Hepatocyte (in vitro differentiated cells): ENCODE results near the gene EEF1AKMT2. TPM values are rescaled to one million over a fixed set of nuclear protein-coding genes. Genes with fewer than 3 reads are reported as not detected.

Experiments used
- DNase-seq: peaks from one replicate; pipeline ENCODE4 v3.0.0-alpha.2; 2016; ENCODE audit warnings: low spot score
- H2AFZ ChIP-seq: fragments of 200-600 bp; sonication (generic); 2 replicates; pipeline ENCODE4 v1.6.0; 2016; ENCODE audit warnings: antibody characterized with exemption, mild to moderate bottlenecking
- H3K27ac ChIP-seq: fragments of 200-600 bp; sonication (generic); 2 replicates; pipeline ENCODE4 v1.5.1; 2016; ENCODE audit warnings: mild to moderate bottlenecking
- H3K27me3 ChIP-seq: fragments of 200-600 bp; sonication (generic); 2 replicates; pipeline ENCODE4 v1.6.1; 2016
- H3K36me3 ChIP-seq: fragments of 200-600 bp; sonication (generic); replicated peaks from 2 replicates; pipeline ENCODE4 v1.5.1; 2016; ENCODE audit warnings: low read depth; ENCODE audit not compliant: insufficient read depth
- H3K4me1 ChIP-seq: fragments of 200-600 bp; sonication (generic); 2 replicates; pipeline ENCODE4 v1.5.1; 2016; ENCODE audit warnings: mild to moderate bottlenecking, moderate library complexity; ENCODE audit not compliant: insufficient read depth
- H3K4me2 ChIP-seq: fragments of 200-600 bp; sonication (generic); 2 replicates; pipeline ENCODE4 v1.6.0; 2016
- H3K4me3 ChIP-seq: fragments of 200-600 bp; sonication (generic); 2 replicates; pipeline ENCODE4 v1.5.1; 2016; ENCODE audit warnings: mild to moderate bottlenecking
- H3K79me2 ChIP-seq: fragments of 200-600 bp; sonication (generic); 2 replicates; pipeline ENCODE4 v1.6.0; 2017; ENCODE audit warnings: mild to moderate bottlenecking
- H3K9me2 ChIP-seq: fragments of 200-600 bp; sonication (generic); replicated peaks from 2 replicates; pipeline ENCODE4 v1.6.0; 2017; ENCODE audit warnings: mild to moderate bottlenecking; ENCODE audit not compliant: insufficient read depth
- H3K9me3 ChIP-seq: fragments of 200-600 bp; sonication (generic); 2 replicates; pipeline ENCODE4 v1.5.1; 2016; ENCODE audit warnings: low read depth, mild to moderate bottlenecking
- H4K20me1 ChIP-seq: fragments of 200-600 bp; sonication (generic); 2 replicates; pipeline ENCODE4 v1.6.0; 2016; ENCODE audit warnings: mild to moderate bottlenecking; ENCODE audit not compliant: insufficient read depth, poor library complexity, severe bottlenecking
- CTCF ChIP-seq: fragments of 200-600 bp; sonication (generic); IDR thresholded peaks from 2 replicates; pipeline ENCODE4 v1.5.1; 2016; ENCODE audit warnings: antibody characterized with exemption, mild to moderate bottlenecking; ENCODE audit not compliant: poor library complexity
- EZH2 ChIP-seq: fragments of 200-600 bp; sonication (generic); IDR thresholded peaks from 2 replicates; pipeline ENCODE4 v1.6.1; 2016; ENCODE audit warnings: antibody characterized with exemption, mild to moderate bottlenecking, borderline replicate concordance
- EZH2phosphoT487 ChIP-seq: fragments of 200-600 bp; sonication (generic); IDR thresholded peaks from one replicate; pipeline ENCODE4 v1.6.1; 2018; ENCODE audit warnings: antibody characterized with exemption, mild to moderate bottlenecking, low read depth, moderate library complexity; ENCODE audit not compliant: unreplicated experiment, severe bottlenecking
- WGBS: methylation state at CpG from one replicate; pipeline ENCODE4 v1.1.6; 2016; ENCODE audit warnings: low lambda C conversion rate; ENCODE audit errors: missing lambda C conversion rate; 5-methylcytosine and 5-hydroxymethylcytosine counted together
- polyA plus RNA-seq: library from polyadenylated mRNA; unstranded; fragments of >200 nt; fragmentation: Nextera tagmentation; extraction: Ambion mirVana; gene quantifications from 2 replicates; pipeline ENCODE4 v1.2.1, GENCODE V29; 2016
- total RNA-seq: library from RNA; depleted of rRNA; stranded (reverse); fragments of >200 nt; gene quantifications from 2 replicates; pipeline ENCODE4 v1.2.3, GENCODE V29; 2014

Gene EEF1AKMT2
- total and polyA plus RNA-seq, 2 experiments from 2014 or later, result 9.8 to 10.5 TPM

GRCh38 chr10:124765256-124765655, 26.4 kb downstream of the EEF1AKMT2 start:
- Histone ChIP-seq H3K36me3 (no peaks in the 10 kb centered on the region), H3K4me3 (no peak overlapping the region), H3K9me3 (no peaks in the 10 kb centered on the region), H3K27me3 (no peaks in the 10 kb centered on the region), H3K27ac (no peak overlapping the region), H4K20me1 (no peaks in the 10 kb centered on the region), H3K79me2 (no peaks in the 10 kb centered on the region), H3K4me1 (no peaks in the 10 kb centered on the region), H3K4me2 (no peak overlapping the region), H3K9me2 (no peaks in the 10 kb centered on the region), H2AFZ (no peak overlapping the region)
- WGBS, result 85% methylated on average over 2 of the region's 2 CpGs
- no peak for DNase-seq
- TF ChIP-seq CTCF (no peak), EZH2phosphoT487 (no peak), EZH2 (no peak)

- H4K20me1 ChIP-seq, result no peaks in the 10 kb centered on the region
- WGBS, result 94% methylated on average over 1 of the region's 1 CpG
- no peak for DNase-seq
- H3K4me1 ChIP-seq, result no peaks in the 10 kb centered on the region
- H3K9me3 ChIP-seq, result no peaks in the 10 kb centered on the region
- no peaks in the 10 kb centered on the region for H3K27me3 ChIP-seq
- no peak overlapping the region for H3K4me3 ChIP-seq
- H3K4me2 ChIP-seq, result no peak overlapping the region
- no peaks in the 10 kb centered on the region for H3K79me2 ChIP-seq
- no peaks in the 10 kb centered on the region for H3K9me2 ChIP-seq
- no peak for TF ChIP-seq EZH2
- no peak for TF ChIP-seq EZH2phosphoT487
- TF ChIP-seq CTCF, result no peak
- H2AFZ ChIP-seq, result no peak overlapping the region
- H3K36me3 ChIP-seq, result no peaks in the 10 kb centered on the region
- H3K27ac ChIP-seq, result no peak overlapping the region
Observed at GRCh38 chr10:124763267-124763666, 28.4 kb downstream of the EEF1AKMT2 start.

- Histone ChIP-seq H3K27me3 (no peaks in the 10 kb centered on the region), H3K4me2 (no peak overlapping the region), H3K79me2 (no peaks in the 10 kb centered on the region), H3K4me3 (no peak overlapping the region), H4K20me1 (no peaks in the 10 kb centered on the region), H3K9me2 (no peaks in the 10 kb centered on the region), H3K4me1 (no peaks in the 10 kb centered on the region), H3K27ac (no peak overlapping the region), H3K36me3 (no peaks in the 10 kb centered on the region), H2AFZ (no peak overlapping the region), H3K9me3 (no peaks in the 10 kb centered on the region)
- no peak for TF ChIP-seq CTCF
- TF ChIP-seq EZH2, result no peak
- no peak for TF ChIP-seq EZH2phosphoT487
- WGBS, result 92% methylated on average over 5 of the region's 5 CpGs
- DNase-seq, result no peak
Observed at GRCh38 chr10:124762281-124762680, 29.4 kb downstream of the EEF1AKMT2 start.
